ENCODE results near the gene SURF4.

Gene SURF4

GRCh38 chr9:133404454-133405002, 28.7 kb upstream of the SURF4 start:
- no peak overlapping the region for H3K4me3 ChIP-seq (replicated peaks; ENCODE audit: low read depth, low read length)
- no peak for TF ChIP-seq CTCF (IDR thresholded peaks at IDR 0.05; ENCODE audit: low read length, missing control alignments)
- no peak for DNase-seq (ENCODE audit: low read depth)

- H3K4me3 ChIP-seq (replicated peaks; ENCODE audit: low read depth, low read length): no peak overlapping the region
- DNase-seq (ENCODE audit: low read depth): peak; percentile 24
- TF ChIP-seq CTCF (IDR thresholded peaks at IDR 0.05; ENCODE audit: low read length, missing control alignments): peak; percentile 58
Observed at GRCh38 chr9:133403766-133404453, 28.1 kb upstream of the SURF4 start.

- no peak for DNase-seq (ENCODE audit: low read depth)
- no peak overlapping the region for H3K4me3 ChIP-seq (replicated peaks; ENCODE audit: low read depth, low read length)
- TF ChIP-seq CTCF (IDR thresholded peaks at IDR 0.05; ENCODE audit: low read length, missing control alignments): no peak
Observed at GRCh38 chr9:133402689-133403088, 26.8 kb upstream of the SURF4 start.

- H3K4me3 ChIP-seq (replicated peaks; ENCODE audit: low read depth, low read length): no peak overlapping the region
- DNase-seq (ENCODE audit: low read depth): no peak
- TF ChIP-seq CTCF (IDR thresholded peaks at IDR 0.05; ENCODE audit: low read length, missing control alignments): no peak
Observed at GRCh38 chr9:133401588-133401987, 25.7 kb upstream of the SURF4 start.

GRCh38 chr9:133400292-133400691, 24.4 kb upstream of the SURF4 start:
- no peak for DNase-seq (ENCODE audit: low read depth)
- no peak for TF ChIP-seq CTCF (IDR thresholded peaks at IDR 0.05; ENCODE audit: low read length, missing control alignments)
- H3K4me3 ChIP-seq (replicated peaks; ENCODE audit: low read depth, low read length): no peak overlapping the region

- no peak for TF ChIP-seq CTCF (IDR thresholded peaks at IDR 0.05; ENCODE audit: low read length, missing control alignments)
- no peak for DNase-seq (ENCODE audit: low read depth)
- H3K4me3 ChIP-seq (replicated peaks; ENCODE audit: low read depth, low read length): no peak overlapping the region
Observed at GRCh38 chr9:133397895-133398294, 22.0 kb upstream of the SURF4 start.

- TF ChIP-seq CTCF (IDR thresholded peaks at IDR 0.05; ENCODE audit: low read length, missing control alignments): no peak
- no peak overlapping the region for H3K4me3 ChIP-seq (replicated peaks; ENCODE audit: low read depth, low read length)
- no peak for DNase-seq (ENCODE audit: low read depth)
Observed at GRCh38 chr9:133397370-133397769, 21.5 kb upstream of the SURF4 start.

All from fibroblast of pulmonary artery (primary cell).